ENCODE measurements around the gene CCM2. TPM values are rescaled to one million over a fixed set of nuclear protein-coding genes. Genes with fewer than 3 reads are reported as not detected.
"Not testable (repeated sequence)": the region's sequence is repeated elsewhere in the genome, so short reads cannot be mapped to it uniquely, and the experiment has no call there.

CCM2 gene
- total RNA-seq, 1 donor from 2014 or later, result 44.8 TPM

- no peak for ATAC-seq
- no peak for DNase-seq (ENCODE audit: low spot score)
Observed at GRCh38 chr7:45028138-45028919, 28.3 kb downstream of the CCM2 start.

- ATAC-seq, result no peak
Observed at GRCh38 chr7:45028920-45029344, 28.9 kb downstream of the CCM2 start.

GRCh38 chr7:45031829-45032228 lies 31.8 kb downstream of the CCM2 start:
- no peak for ATAC-seq
- no peak for DNase-seq (ENCODE audit: low spot score)

More at GRCh38 chr7:45028920-45029344, 28.9 kb downstream of the CCM2 start:
- peak; percentile 21 for DNase-seq (ENCODE audit: low spot score)

- DNase-seq (ENCODE audit: low spot score), result no peak
- ATAC-seq, result no peak
Observed at GRCh38 chr7:45032421-45032820, 32.4 kb downstream of the CCM2 start.

GRCh38 chr7:45033261-45033930 lies 33.4 kb downstream of the CCM2 start:
- DNase-seq (ENCODE audit: low spot score), result no peak
- peak; percentile 86 for ATAC-seq

GRCh38 chr7:45033931-45034290 lies 33.9 kb downstream of the CCM2 start:
- no peak for DNase-seq (ENCODE audit: low spot score)
- peak; percentile 79 for ATAC-seq

GRCh38 chr7:45034710-45035109 lies 34.7 kb downstream of the CCM2 start:
- not testable (repeated sequence) for ATAC-seq; DNase-seq (ENCODE audit: low spot score)

GRCh38 chr7:45035371-45035770 lies 35.4 kb downstream of the CCM2 start:
- ATAC-seq (no peak), DNase-seq (ENCODE audit: low spot score) (no peak)

- DNase-seq (ENCODE audit: low spot score) (no peak), ATAC-seq (no peak)
Observed at GRCh38 chr7:45035893-45036292, 35.9 kb downstream of the CCM2 start.

GRCh38 chr7:45036317-45036716 lies 36.3 kb downstream of the CCM2 start:
- DNase-seq (ENCODE audit: low spot score) (no peak), ATAC-seq (no peak)

GRCh38 chr7:45036796-45037195 lies 36.8 kb downstream of the CCM2 start:
- ATAC-seq, result no peak
- no peak for DNase-seq (ENCODE audit: low spot score)

- DNase-seq (ENCODE audit: low spot score) (no peak), ATAC-seq (no peak)
Observed at GRCh38 chr7:45037876-45038275, 37.9 kb downstream of the CCM2 start.

GRCh38 chr7:45039106-45039505 lies 39.1 kb downstream of the CCM2 start:
- DNase-seq (ENCODE audit: low spot score) (no peak), ATAC-seq (no peak)

GRCh38 chr7:45044338-45044737 lies 44.3 kb downstream of the CCM2 start:
- no peak for ATAC-seq

GRCh38 chr7:45048748-45049147 lies 48.7 kb downstream of the CCM2 start:
- ATAC-seq, result no peak
- no peak for DNase-seq (ENCODE audit: low spot score)

More at GRCh38 chr7:45044338-45044737, 44.3 kb downstream of the CCM2 start:
- no peak for DNase-seq (ENCODE audit: low spot score)

GRCh38 chr7:45050198-45050597 lies 50.2 kb downstream of the CCM2 start:
- no peak for DNase-seq (ENCODE audit: low spot score)
- no peak for ATAC-seq

- ATAC-seq (no peak), DNase-seq (ENCODE audit: low spot score) (no peak)
Observed at GRCh38 chr7:45052011-45052410, 52.0 kb downstream of the CCM2 start.

GRCh38 chr7:45053401-45053800 lies 53.4 kb downstream of the CCM2 start:
- DNase-seq (ENCODE audit: low spot score), result no peak
- no peak for ATAC-seq

GRCh38 chr7:45053941-45054340 lies 53.9 kb downstream of the CCM2 start:
- DNase-seq (ENCODE audit: low spot score), result no peak
- ATAC-seq, result no peak

GRCh38 chr7:45054442-45054841 lies 54.4 kb downstream of the CCM2 start:
- DNase-seq (ENCODE audit: low spot score) (no peak), ATAC-seq (peak; percentile 23)

- ATAC-seq, result no peak
- no peak for DNase-seq (ENCODE audit: low spot score)
Observed at GRCh38 chr7:45055016-45055415, 55.0 kb downstream of the CCM2 start.

GRCh38 chr7:45055594-45056219 lies 55.7 kb downstream of the CCM2 start:
- ATAC-seq (peak; percentile 56), DNase-seq (ENCODE audit: low spot score) (no peak)
